T-helper 2 cell treated with Interferon-gamma antibody and Interleukin-4, amounts not matched to agents 100 ng/mL and 5 ng/mL, for 36 hours (primary cell): ENCODE results near the gene ZBTB2. TPM values are rescaled to one million over a fixed set of nuclear protein-coding genes. Genes with fewer than 3 reads are reported as not detected.

Experiments
- intact Hi-C: fragments of 100-400 bp; cut with micrococcal nuclease; formaldehyde crosslinking; loops from one replicate; pipeline ENCODE4 v1.15.1; 2023
- total RNA-seq: library from RNA; stranded (reverse); gene quantifications from 2 replicates; pipeline ENCODE4 v1.2.3, GENCODE V29; 2022

ZBTB2 gene
- total RNA-seq, 1 donor from 2014 or later, result 24.6 TPM

- intact Hi-C loops, result no loop called here
These were observed 12.6 kb upstream of the ZBTB2 start for GRCh38 chr6:151403919-151404308.

GRCh38 chr6:151402228-151402627 is 10.9 kb upstream of the ZBTB2 start:
- intact Hi-C loops, result no loop called here

GRCh38 chr6:151400473-151400872 is 9.1 kb upstream of the ZBTB2 start:
- intact Hi-C loops, result no loop called here

GRCh38 chr6:151399679-151400078 is 8.3 kb upstream of the ZBTB2 start:
- intact Hi-C loops, result loop anchor here (10.0 kb wide), 2 partner anchors 775 to 1855 kb away; partner anchors contain the start of gene PPIL4

GRCh38 chr6:151393410-151393809 is 2.1 kb upstream of the ZBTB2 start:
- intact Hi-C loops, result loop anchor here (2.0 to 10.0 kb wide), 4 partner anchors 13 to 1849 kb away; partner anchors contain the start of genes MTRF1L and PPIL4

GRCh38 chr6:151392427-151392826 is 1.1 kb upstream of the ZBTB2 start:
- intact Hi-C loops, result loop anchor here (2.0 to 10.0 kb wide), 4 partner anchors 14 to 1848 kb away; partner anchors contain the start of genes MTRF1L and PPIL4

GRCh38 chr6:151390851-151391470 is 398 bp downstream of the ZBTB2 start:
- intact Hi-C loops, result loop anchor here (1.0 to 10.0 kb wide), 11 partner anchors 11 to 1846 kb away; partner anchors contain the start of genes FBXO5, MTRF1L, PPIL4 and RMND1

- intact Hi-C loops, result loop anchor here (1.0 to 10.0 kb wide), 11 partner anchors 10 to 1846 kb away; partner anchors contain the start of genes FBXO5, MTRF1L, PPIL4 and RMND1
These were observed 996 bp downstream of the ZBTB2 start for GRCh38 chr6:151390276-151390850.

- intact Hi-C loops, result loop anchor here (1.0 to 10.0 kb wide), 12 partner anchors 9 to 1845 kb away; partner anchors contain the start of genes FBXO5, MTRF1L, PPIL4 and RMND1
These were observed 1.6 kb downstream of the ZBTB2 start for GRCh38 chr6:151389618-151390275.

GRCh38 chr6:151388997-151389617 is 2.3 kb downstream of the ZBTB2 start:
- intact Hi-C loops, result loop anchor here (10.0 kb wide), 1 partner anchor 1384 kb away; no protein-coding TSS in a partner anchor

- intact Hi-C loops, result loop anchor here (10.0 kb wide), 1 partner anchor 1383 kb away; no protein-coding TSS in a partner anchor
These were observed 3.1 kb downstream of the ZBTB2 start for GRCh38 chr6:151388236-151388635.

- intact Hi-C loops, result loop anchor here (10.0 kb wide), 1 partner anchor 1383 kb away; no protein-coding TSS in a partner anchor
These were observed 4.0 kb downstream of the ZBTB2 start for GRCh38 chr6:151387175-151387970.

- intact Hi-C loops, result loop anchor here (1.0 to 10.0 kb wide), 2 partner anchors 13 to 1380 kb away; no protein-coding TSS in a partner anchor
These were observed 6.2 kb downstream of the ZBTB2 start for GRCh38 chr6:151385177-151385576.

- intact Hi-C loops, result loop anchor here (10.0 kb wide), 1 partner anchor 1379 kb away; no protein-coding TSS in a partner anchor
These were observed 7.2 kb downstream of the ZBTB2 start for GRCh38 chr6:151384151-151384550.

GRCh38 chr6:151382631-151383030 is 8.7 kb downstream of the ZBTB2 start:
- intact Hi-C loops, result loop anchor here (10.0 kb wide), 1 partner anchor 1378 kb away; no protein-coding TSS in a partner anchor

GRCh38 chr6:151381722-151382121 is 9.6 kb downstream of the ZBTB2 start:
- intact Hi-C loops, result loop anchor here (10.0 kb wide), 1 partner anchor 1377 kb away; no protein-coding TSS in a partner anchor

- intact Hi-C loops, result loop anchor here (1.0 to 10.0 kb wide), 2 partner anchors 9 to 1376 kb away; no protein-coding TSS in a partner anchor
These were observed 10.5 kb downstream of the ZBTB2 start for GRCh38 chr6:151380848-151381205.

GRCh38 chr6:151379933-151380847 is 11.2 kb downstream of the ZBTB2 start:
- intact Hi-C loops, result loop anchor here (1.0 to 10.0 kb wide), 2 partner anchors 10 to 1375 kb away; no protein-coding TSS in a partner anchor

GRCh38 chr6:151377095-151377494 is 14.3 kb downstream of the ZBTB2 start:
- intact Hi-C loops, result no loop called here
